ENCODE data around the gene ARHGAP24. TPM values are rescaled to one million over a fixed set of nuclear protein-coding genes. Genes with fewer than 3 reads are reported as not detected.

The ARHGAP24 gene
- total and polyA plus RNA-seq, 2 of the 13 experiments (the other 11 are each of a cell fraction or from before 2014, with no cell fraction given): 0.07 to 0.55 TPM

DNA sequence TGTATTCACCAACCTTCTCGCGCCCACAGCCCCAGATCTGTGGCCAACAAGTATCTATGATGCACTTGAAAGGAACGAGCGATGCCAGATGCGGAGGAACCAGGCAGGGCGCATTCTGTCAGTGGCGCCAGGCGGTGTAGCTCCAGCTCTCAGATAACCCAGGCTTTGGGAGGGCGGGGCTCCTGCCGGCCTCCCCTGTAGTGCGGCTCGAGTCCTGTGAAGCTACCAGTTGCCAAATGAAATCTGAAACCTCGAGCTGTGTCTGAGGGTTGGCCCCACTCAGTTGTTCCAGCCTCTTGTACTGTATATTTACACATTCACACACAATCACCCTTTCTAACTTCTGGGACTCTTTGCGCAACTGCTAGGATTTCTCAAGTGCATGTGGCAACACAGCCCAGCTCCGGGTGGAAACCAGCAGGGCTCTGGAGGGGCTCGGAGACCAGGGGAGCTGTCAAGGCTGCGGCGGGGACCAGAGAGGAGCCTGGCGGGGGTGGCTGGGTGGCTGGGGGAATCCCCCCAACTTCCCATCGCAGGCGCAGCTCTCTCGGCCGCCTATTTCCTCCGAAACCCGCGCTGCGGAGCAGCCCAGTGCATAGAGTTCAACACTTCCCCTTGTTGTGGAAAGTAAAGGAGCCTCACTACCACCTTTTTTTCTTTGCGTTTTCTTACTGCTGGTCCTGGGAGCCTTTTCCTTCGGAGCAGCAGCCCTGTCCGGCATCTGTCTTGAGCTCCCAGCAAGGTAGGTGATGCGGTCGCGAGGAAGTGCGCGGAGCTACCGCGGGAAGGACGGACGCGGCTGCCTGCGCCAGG is at the start of gene ARHGAP24 (continued):
- TF ChIP-seq PRDM15 (CRISPR knock-in tag; IDR thresholded peaks at IDR 0.05) (no peak), FOXM1 (CRISPR knock-in tag; IDR thresholded peaks at IDR 0.05) (no peak), ZNF501 (CRISPR knock-in tag; IDR thresholded peaks at IDR 0.05) (peak; percentile 47; the same call in 1 of the 2 replicates), ISL2 (CRISPR knock-in tag; IDR thresholded peaks at IDR 0.05) (peak; percentile 59; the same call in 1 of the 2 replicates), ZFP36L1 (CRISPR knock-in tag; IDR thresholded peaks at IDR 0.05) (no peak), ZC3H4 (CRISPR knock-in tag; IDR thresholded peaks at IDR 0.05; ENCODE audit: borderline replicate concordance) (no peak), KLF6 (CRISPR knock-in tag; IDR thresholded peaks at IDR 0.05) (peak; percentile 58; the same call in 1 of the 2 replicates), SKI (IDR thresholded peaks at IDR 0.05; ENCODE audit: partially characterized antibody) (peak; percentile 21), MIER3 (CRISPR knock-in tag; IDR thresholded peaks at IDR 0.05; ENCODE audit: borderline replicate concordance) (peak; percentile 59; the same call in 1 of the 2 replicates), CBX5 (CRISPR knock-in tag; IDR thresholded peaks at IDR 0.05; ENCODE audit: borderline replicate concordance) (peak; percentile 67; the same call in 1 of the 2 replicates), CENPBD1 (CRISPR knock-in tag; IDR thresholded peaks at IDR 0.05; ENCODE audit: borderline replicate concordance, low read depth) (no peak), SPEN (CRISPR knock-in tag; IDR thresholded peaks at IDR 0.05; ENCODE audit: low read depth) (peak; percentile 42; the same call in 1 of the 2 replicates), NFATC3 (CRISPR knock-in tag; IDR thresholded peaks at IDR 0.05) (0 out of 2 replicates have a peak, but pooled peaks have one; percentile 28), FOSL1 (CRISPR knock-in tag; IDR thresholded peaks at IDR 0.05; ENCODE audit: borderline replicate concordance) (no peak), RXRB (CRISPR knock-in tag; IDR thresholded peaks at IDR 0.05; ENCODE audit: borderline replicate concordance) (0 out of 2 replicates have a peak, but pooled peaks have one; percentile 42), CCAR2 (optimal IDR thresholded peaks at IDR 0.05; ENCODE audit: low read depth, low read length) (no peak)
- TF ChIP-seq, protein P1, sequence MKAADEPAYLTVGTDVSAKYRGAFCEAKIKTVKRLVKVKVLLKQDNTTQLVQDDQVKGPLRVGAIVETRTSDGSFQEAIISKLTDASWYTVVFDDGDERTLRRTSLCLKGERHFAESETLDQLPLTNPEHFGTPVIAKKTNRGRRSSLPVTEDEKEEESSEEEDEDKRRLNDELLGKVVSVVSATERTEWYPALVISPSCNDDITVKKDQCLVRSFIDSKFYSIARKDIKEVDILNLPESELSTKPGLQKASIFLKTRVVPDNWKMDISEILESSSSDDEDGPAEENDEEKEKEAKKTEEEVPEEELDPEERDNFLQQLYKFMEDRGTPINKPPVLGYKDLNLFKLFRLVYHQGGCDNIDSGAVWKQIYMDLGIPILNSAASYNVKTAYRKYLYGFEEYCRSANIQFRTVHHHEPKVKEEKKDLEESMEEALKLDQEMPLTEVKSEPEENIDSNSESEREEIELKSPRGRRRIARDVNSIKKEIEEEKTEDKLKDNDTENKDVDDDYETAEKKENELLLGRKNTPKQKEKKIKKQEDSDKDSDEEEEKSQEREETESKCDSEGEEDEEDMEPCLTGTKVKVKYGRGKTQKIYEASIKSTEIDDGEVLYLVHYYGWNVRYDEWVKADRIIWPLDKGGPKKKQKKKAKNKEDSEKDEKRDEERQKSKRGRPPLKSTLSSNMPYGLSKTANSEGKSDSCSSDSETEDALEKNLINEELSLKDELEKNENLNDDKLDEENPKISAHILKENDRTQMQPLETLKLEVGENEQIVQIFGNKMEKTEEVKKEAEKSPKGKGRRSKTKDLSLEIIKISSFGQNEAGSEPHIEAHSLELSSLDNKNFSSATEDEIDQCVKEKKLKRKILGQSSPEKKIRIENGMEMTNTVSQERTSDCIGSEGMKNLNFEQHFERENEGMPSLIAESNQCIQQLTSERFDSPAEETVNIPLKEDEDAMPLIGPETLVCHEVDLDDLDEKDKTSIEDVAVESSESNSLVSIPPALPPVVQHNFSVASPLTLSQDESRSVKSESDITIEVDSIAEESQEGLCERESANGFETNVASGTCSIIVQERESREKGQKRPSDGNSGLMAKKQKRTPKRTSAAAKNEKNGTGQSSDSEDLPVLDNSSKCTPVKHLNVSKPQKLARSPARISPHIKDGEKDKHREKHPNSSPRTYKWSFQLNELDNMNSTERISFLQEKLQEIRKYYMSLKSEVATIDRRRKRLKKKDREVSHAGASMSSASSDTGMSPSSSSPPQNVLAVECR (CRISPR knock-in tag; IDR thresholded peaks at IDR 0.05; ENCODE audit: borderline replicate concordance): no peak; the same call in 1 of the 2 replicates
- TF ChIP-seq, protein P2, sequence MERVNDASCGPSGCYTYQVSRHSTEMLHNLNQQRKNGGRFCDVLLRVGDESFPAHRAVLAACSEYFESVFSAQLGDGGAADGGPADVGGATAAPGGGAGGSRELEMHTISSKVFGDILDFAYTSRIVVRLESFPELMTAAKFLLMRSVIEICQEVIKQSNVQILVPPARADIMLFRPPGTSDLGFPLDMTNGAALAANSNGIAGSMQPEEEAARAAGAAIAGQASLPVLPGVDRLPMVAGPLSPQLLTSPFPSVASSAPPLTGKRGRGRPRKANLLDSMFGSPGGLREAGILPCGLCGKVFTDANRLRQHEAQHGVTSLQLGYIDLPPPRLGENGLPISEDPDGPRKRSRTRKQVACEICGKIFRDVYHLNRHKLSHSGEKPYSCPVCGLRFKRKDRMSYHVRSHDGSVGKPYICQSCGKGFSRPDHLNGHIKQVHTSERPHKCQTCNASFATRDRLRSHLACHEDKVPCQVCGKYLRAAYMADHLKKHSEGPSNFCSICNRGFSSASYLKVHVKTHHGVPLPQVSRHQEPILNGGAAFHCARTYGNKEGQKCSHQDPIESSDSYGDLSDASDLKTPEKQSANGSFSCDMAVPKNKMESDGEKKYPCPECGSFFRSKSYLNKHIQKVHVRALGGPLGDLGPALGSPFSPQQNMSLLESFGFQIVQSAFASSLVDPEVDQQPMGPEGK (CRISPR knock-in tag; IDR thresholded peaks at IDR 0.05): peak; percentile 83

All from HepG2 (cell line).